K562 (cell line): ENCODE results near the gene TDRD10. TPM values are rescaled to one million over a fixed set of nuclear protein-coding genes. Genes with fewer than 3 reads are reported as not detected.

Experiments
- ATAC-seq: fragments of 200-7000 bp; cut with Tn5 transposase; 3 replicates; pipeline ENCODE4 v1.9.1; 2020; ENCODE audit warnings: moderate library complexity
- BruUV-seq: library from RNA; stranded (reverse); fragments of 400-500 nt; replicated peaks from 2 replicates; lab custom pipeline; 2021; lab: Mats Ljungman, UMichigan
- CTCF ChIA-PET: fragments of 300-600 bp; formaldehyde crosslinking; extraction: SDS; loops from one replicate; lab custom pipeline; 2021; ENCODE audit warnings: low intra/inter-chr PET ratio; lab: Yijun Ruan, JAX
- POLR2A ChIA-PET: fragments of 300-600, 350-650 bp; sonication (Branson Sonifier 250); formaldehyde crosslinking; extraction: SDS; loops from one replicate; lab custom pipeline; 2021; ENCODE audit warnings: antibody characterized with exemption, inconsistent platforms; lab: Yijun Ruan, JAX
- DNase-seq, 4 experiments: peaks; one replicate each; pipeline versions ENCODE4 v3.0.0 to v3.0.0-alpha.2; 2011 to 2018; ENCODE audit warnings: low spot score in 3 of 4, mixed read lengths in 3 of 4; ENCODE audit errors: extremely low read depth in 1 of 4
- FAIRE-seq: peaks from 2 replicates; lab custom pipeline; 2011; peaks lifted over from hg19 to GRCh38; lab: Jason Lieb, UNC
- H2AFZ ChIP-seq: 2 replicates; pipeline ENCODE4 v1.6.0; 2011; ENCODE audit warnings: low read depth, low read length, control low read depth, inconsistent platforms
- H3K27ac ChIP-seq: fragments of 200-600 bp; 3 replicates; pipeline ENCODE4 v1.8.0; 2011; ENCODE audit warnings: low read depth, mild to moderate bottlenecking, control low read depth, inconsistent platforms, low read length, moderate library complexity, mixed read lengths; ENCODE audit errors: extremely low read depth
- H3K27me3 ChIP-seq, 2 experiments: fragments of 300-600 bp in 1 of 2; 2 replicates in 1 of 2; 3 replicates in 1 of 2; pipeline versions ENCODE4 v1.6.0 to v1.8.0; 2011; ENCODE audit warnings: inconsistent platforms in 2 of 2, low read length in 2 of 2, mild to moderate bottlenecking in 1 of 2, mixed read lengths in 1 of 2, moderate library complexity in 1 of 2; ENCODE audit not compliant: control insufficient read depth in 2 of 2, insufficient read depth in 2 of 2
- H3K36me3 ChIP-seq: fragments of 300-600 bp; 3 replicates; pipeline ENCODE4 v1.8.0; 2011; ENCODE audit warnings: mild to moderate bottlenecking, low read length, inconsistent platforms; ENCODE audit not compliant: control insufficient read depth, insufficient read depth
- H3K4me1 ChIP-seq, 2 experiments: fragments of 200-600 bp in 1 of 2; replicated peaks in 1 of 2; 2 replicates in 1 of 2; 3 replicates in 1 of 2; pipeline versions ENCODE4 v1.5.1 to v1.8.0; 2011; ENCODE audit warnings: inconsistent platforms in 2 of 2, low read length in 2 of 2, mild to moderate bottlenecking in 1 of 2, mixed read lengths in 1 of 2, moderate library complexity in 1 of 2; ENCODE audit not compliant: control insufficient read depth in 2 of 2, insufficient read depth in 2 of 2
- H3K4me2 ChIP-seq: 2 replicates; pipeline ENCODE4 v1.6.1; 2011; ENCODE audit warnings: low read length, control low read depth, inconsistent platforms, mixed read lengths; ENCODE audit not compliant: insufficient read depth
- H3K4me3 ChIP-seq: fragments of 200-600 bp; sonication (generic), shearing (Covaris generic); 2 replicates; pipeline ENCODE4 v1.5.1; 2016; ENCODE audit warnings: control low read depth, inconsistent platforms
- H3K79me2 ChIP-seq: fragments of 200-600 bp; 3 replicates; pipeline ENCODE4 v1.8.0; 2011; ENCODE audit warnings: low read length, inconsistent platforms; ENCODE audit not compliant: control insufficient read depth, insufficient read depth
- H3K9ac ChIP-seq, 2 experiments: 2 replicates each; pipeline versions ENCODE4 v1.6.0 to v1.6.1; 2011; ENCODE audit warnings: low read depth in 2 of 2, low read length in 2 of 2, control low read depth in 1 of 2, inconsistent platforms in 1 of 2, mild to moderate bottlenecking in 1 of 2, mixed read lengths in 1 of 2; ENCODE audit not compliant: insufficient read depth in 1 of 2
- H3K9me1 ChIP-seq: one replicate; pipeline ENCODE4 v1.6.0; 2011; ENCODE audit warnings: inconsistent platforms, mild to moderate bottlenecking, low read length, moderate library complexity; ENCODE audit not compliant: control insufficient read depth, insufficient read depth
- H3K9me3 ChIP-seq: replicated peaks from 2 replicates; pipeline ENCODE4 v1.5.1; 2011; ENCODE audit warnings: low read depth, low read length, inconsistent platforms; ENCODE audit not compliant: control insufficient read depth, insufficient read depth
- H4K20me1 ChIP-seq: replicated peaks from 2 replicates; pipeline ENCODE4 v1.6.1; 2011; ENCODE audit warnings: low read length, inconsistent platforms, mixed read lengths; ENCODE audit not compliant: control insufficient read depth, insufficient read depth
- CCAR2 ChIP-seq: fragments of 200-400 bp; formaldehyde crosslinking; IDR thresholded peaks from 2 replicates; pipeline ENCODE4 v1.6.1; 2017; ENCODE audit warnings: mild to moderate bottlenecking, low read depth, low read length
- CCNT2 ChIP-seq: IDR thresholded peaks from 2 replicates; pipeline ENCODE4 v1.6.1; 2011; ENCODE audit warnings: borderline replicate concordance, low read depth, mild to moderate bottlenecking, moderate library complexity, mixed read lengths, low read length; ENCODE audit not compliant: insufficient read length; ENCODE audit errors: extremely low read depth
- CHD1 ChIP-seq: fragments of 200-600 bp; sonication (generic); IDR thresholded peaks from one replicate; pipeline ENCODE4 v1.6.1; 2012; ENCODE audit warnings: mild to moderate bottlenecking, moderate library complexity, low read length, inconsistent platforms
- FOXJ3 ChIP-seq: sonication (generic); formaldehyde crosslinking; IDR thresholded peaks from 2 replicates; pipeline ENCODE4 v1.4.0; 2020; ENCODE audit warnings: mild to moderate bottlenecking, missing genetic modification reagents
- SMAD3 ChIP-seq: fragments of 450-650 bp; formaldehyde crosslinking; conservative IDR thresholded peaks from 2 replicates; pipeline ENCODE4 v1.4.0; 2020; ENCODE audit warnings: mild to moderate bottlenecking
- ZNF232 ChIP-seq: sonication (generic); formaldehyde crosslinking; IDR thresholded peaks from 2 replicates; pipeline ENCODE4 v1.8.0; 2022; ENCODE audit warnings: mild to moderate bottlenecking, missing genetic modification reagents
- ZNF354B ChIP-seq: fragments of 250-450 bp; sonication (Bioruptor Pico); IDR thresholded peaks from 2 replicates; pipeline ENCODE4 v1.4.0; 2020
- ZNF785 ChIP-seq: fragments of 250-450 bp; sonication (Bioruptor Pico); IDR thresholded peaks from 2 replicates; pipeline ENCODE4 v1.4.0; 2020; ENCODE audit warnings: mild to moderate bottlenecking
- WGBS: fragments of 100-300 bp; shearing (Covaris generic); methylation state at CpG from one replicate; pipeline ENCODE4 v1.1.6; 2016; ENCODE audit warnings: low coverage, mixed read lengths; ENCODE audit not compliant: insufficient coverage; ENCODE audit errors: missing lambda C conversion rate; 5-methylcytosine and 5-hydroxymethylcytosine counted together
- in situ Hi-C: fragments of 300-500 bp; cut with MboI; formaldehyde crosslinking; loops from 4 replicates; pipeline ENCODE4 v1.15.0; 2018; ENCODE audit warnings: inconsistent platforms, mixed read lengths
- intact Hi-C: fragments of 100-400 bp; cut with micrococcal nuclease; formaldehyde crosslinking; loops from 2 replicates; pipeline ENCODE4 v1.14.2; 2022
- polyA plus RNA-seq, 8 experiments: library from polyadenylated mRNA; depleted of rRNA in 4 of 8; stranded (reverse) in 5 of 8; unstranded in 3 of 8; fragments of >200 nt; fragmentation: Nextera tagmentation in 2 of 8; fragmentation: Illumina TruSeq in 1 of 8; extraction: Ambion mirVana in 2 of 8; extraction: Trizol in 1 of 8; gene quantifications; 2 replicates each; pipeline versions ENCODE4 v1.2.1 to v1.2.3, GENCODE V29; 2011 to 2014; ENCODE audit warnings: inconsistent platforms in 1 of 8, missing spikeins in 1 of 8
- total RNA-seq, 7 experiments: library from RNA; depleted of rRNA in 6 of 7; stranded (reverse); fragments of >200 nt in 6 of 7; fragmentation: Illumina TruSeq in 2 of 7; extraction: Trizol in 2 of 7; gene quantifications; 2 replicates each; pipeline versions ENCODE4 v1.2.1 to v1.2.3, GENCODE V29; 2011 to 2021; ENCODE audit warnings: low replicate concordance in 1 of 7
- TF ChIP-seq, protein P1 (sequence below): fragments of 250-450 bp; sonication (Bioruptor Pico); IDR thresholded peaks from 2 replicates; pipeline ENCODE4 v1.9.0; 2021; ENCODE audit warnings: mild to moderate bottlenecking, inconsistent platforms
- TF ChIP-seq, protein P2 (sequence below): sonication (generic); formaldehyde crosslinking; IDR thresholded peaks from 2 replicates; pipeline ENCODE4 v1.8.0; 2022; ENCODE audit warnings: mild to moderate bottlenecking, missing genetic modification reagents
- TF ChIP-seq, protein P3 (sequence below): fragments of 250-450 bp; sonication (Bioruptor Pico); IDR thresholded peaks from 2 replicates; pipeline ENCODE4 v1.4.0; 2020
- TF ChIP-seq, protein P4 (sequence below): fragments of 450-650 bp; conservative IDR thresholded peaks from 2 replicates; pipeline ENCODE4 v1.6.1; 2016; ENCODE audit warnings: missing genetic modification characterization, low read depth, mild to moderate bottlenecking, missing compliant biosample characterization, moderate library complexity

Gene TDRD10
- total and polyA plus RNA-seq, 9 of the 15 experiments (the other 6 are each of a cell fraction or from before 2014, with no cell fraction given), result not detected

DNA sequence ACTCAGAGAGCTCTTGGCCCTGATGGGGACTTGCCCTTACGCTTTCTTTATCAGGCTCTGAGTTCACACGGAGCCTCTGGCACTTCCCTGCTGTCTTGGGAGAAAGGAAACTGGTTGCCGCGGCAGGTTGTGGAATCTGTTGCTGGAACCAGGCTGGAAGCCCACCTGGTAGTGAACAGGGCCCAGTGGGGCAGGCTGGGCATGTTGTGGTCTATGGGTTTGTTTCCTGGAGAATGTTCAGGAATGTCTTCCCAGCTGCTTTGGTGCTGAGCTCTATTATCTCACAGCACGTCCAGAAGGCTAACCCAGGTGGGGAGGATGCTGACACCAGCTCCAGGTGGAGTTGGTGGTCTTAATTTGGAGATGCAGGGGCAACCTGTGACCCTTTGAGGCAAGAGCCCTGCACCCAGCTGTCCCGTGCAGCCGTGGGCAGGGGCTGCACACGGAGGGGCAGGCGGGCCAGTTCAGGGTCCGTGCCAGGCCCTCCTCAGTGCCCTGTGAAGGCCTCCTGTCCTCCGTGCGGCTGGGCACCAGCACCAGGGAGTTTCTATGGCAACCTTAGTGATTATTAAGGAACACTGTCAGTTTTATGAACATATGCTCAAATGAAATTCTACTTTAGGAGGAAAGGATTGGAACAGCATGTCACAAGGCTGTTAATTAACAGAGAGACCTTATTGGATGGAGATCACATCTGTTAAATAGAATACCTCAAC, 33.3 kb upstream of the TDRD10 start:
- ChIA-PET POLR2A (interaction anchor here (0.7 kb wide), 1 partner anchor 469 kb away, joined by 3 read pairs; no protein-coding TSS in a partner anchor), CTCF (no interaction called here)
- H3K79me2 ChIP-seq, result no peaks in the 10 kb centered on the region
- H3K4me3 ChIP-seq, result no peak overlapping the region
- H3K36me3 ChIP-seq, result no peaks in the 10 kb centered on the region
- in situ Hi-C loops (no loop called here), intact Hi-C loops (loop anchor here (5.0 to 10.0 kb wide), 3 partner anchors 61 to 274 kb away; partner anchors contain the start of genes HAX1, IL6R and TPM3)
- 22% methylated on average over 12 of the region's 12 CpGs for WGBS
- no peak overlapping the region for H3K9ac ChIP-seq
- peaks cover 5 to 13% of the 10 kb centered on the region in 2 experiments; a peak in 4 of 5 replicates for H3K27me3 ChIP-seq
- H2AFZ ChIP-seq, result no peak overlapping the region
- no peaks in the 10 kb centered on the region for H3K9me3 ChIP-seq
- no peak overlapping the region for H3K27ac ChIP-seq
- FAIRE-seq (no peak), ATAC-seq (no peak), DNase-seq (no peak)
- H3K9me1 ChIP-seq, result no peaks in the 10 kb centered on the region
- H3K4me2 ChIP-seq, result no peak overlapping the region
- peaks cover 7 to 10% of the 10 kb centered on the region in 2 experiments for H3K4me1 ChIP-seq
- no peaks in the 10 kb centered on the region for H4K20me1 ChIP-seq
- no TSS peak for BruUV-seq
- TF ChIP-seq CHD1 (no peak), ZNF354B (no peak), ZNF232 (CRISPR knock-in tag) (no peak), SMAD3 (CRISPR knock-in tag) (no peak), CCAR2 (no peak), ZNF785 (CRISPR knock-in tag) (no peak), CCNT2 (no peak), FOXJ3 (CRISPR knock-in tag) (no peak)
- TF ChIP-seq, protein P1, sequence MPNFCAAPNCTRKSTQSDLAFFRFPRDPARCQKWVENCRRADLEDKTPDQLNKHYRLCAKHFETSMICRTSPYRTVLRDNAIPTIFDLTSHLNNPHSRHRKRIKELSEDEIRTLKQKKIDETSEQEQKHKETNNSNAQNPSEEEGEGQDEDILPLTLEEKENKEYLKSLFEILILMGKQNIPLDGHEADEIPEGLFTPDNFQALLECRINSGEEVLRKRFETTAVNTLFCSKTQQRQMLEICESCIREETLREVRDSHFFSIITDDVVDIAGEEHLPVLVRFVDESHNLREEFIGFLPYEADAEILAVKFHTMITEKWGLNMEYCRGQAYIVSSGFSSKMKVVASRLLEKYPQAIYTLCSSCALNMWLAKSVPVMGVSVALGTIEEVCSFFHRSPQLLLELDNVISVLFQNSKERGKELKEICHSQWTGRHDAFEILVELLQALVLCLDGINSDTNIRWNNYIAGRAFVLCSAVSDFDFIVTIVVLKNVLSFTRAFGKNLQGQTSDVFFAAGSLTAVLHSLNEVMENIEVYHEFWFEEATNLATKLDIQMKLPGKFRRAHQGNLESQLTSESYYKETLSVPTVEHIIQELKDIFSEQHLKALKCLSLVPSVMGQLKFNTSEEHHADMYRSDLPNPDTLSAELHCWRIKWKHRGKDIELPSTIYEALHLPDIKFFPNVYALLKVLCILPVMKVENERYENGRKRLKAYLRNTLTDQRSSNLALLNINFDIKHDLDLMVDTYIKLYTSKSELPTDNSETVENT (CRISPR knock-in tag), result no peak
- TF ChIP-seq, protein P2, sequence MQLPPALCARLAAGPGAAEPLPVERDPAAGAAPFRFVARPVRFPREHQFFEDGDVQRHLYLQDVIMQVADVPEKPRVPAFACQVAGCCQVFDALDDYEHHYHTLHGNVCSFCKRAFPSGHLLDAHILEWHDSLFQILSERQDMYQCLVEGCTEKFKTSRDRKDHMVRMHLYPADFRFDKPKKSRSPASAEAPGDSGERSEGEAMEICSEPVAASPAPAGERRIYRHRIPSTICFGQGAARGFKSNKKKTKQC (CRISPR knock-in tag), result no peak
- TF ChIP-seq, protein P3, sequence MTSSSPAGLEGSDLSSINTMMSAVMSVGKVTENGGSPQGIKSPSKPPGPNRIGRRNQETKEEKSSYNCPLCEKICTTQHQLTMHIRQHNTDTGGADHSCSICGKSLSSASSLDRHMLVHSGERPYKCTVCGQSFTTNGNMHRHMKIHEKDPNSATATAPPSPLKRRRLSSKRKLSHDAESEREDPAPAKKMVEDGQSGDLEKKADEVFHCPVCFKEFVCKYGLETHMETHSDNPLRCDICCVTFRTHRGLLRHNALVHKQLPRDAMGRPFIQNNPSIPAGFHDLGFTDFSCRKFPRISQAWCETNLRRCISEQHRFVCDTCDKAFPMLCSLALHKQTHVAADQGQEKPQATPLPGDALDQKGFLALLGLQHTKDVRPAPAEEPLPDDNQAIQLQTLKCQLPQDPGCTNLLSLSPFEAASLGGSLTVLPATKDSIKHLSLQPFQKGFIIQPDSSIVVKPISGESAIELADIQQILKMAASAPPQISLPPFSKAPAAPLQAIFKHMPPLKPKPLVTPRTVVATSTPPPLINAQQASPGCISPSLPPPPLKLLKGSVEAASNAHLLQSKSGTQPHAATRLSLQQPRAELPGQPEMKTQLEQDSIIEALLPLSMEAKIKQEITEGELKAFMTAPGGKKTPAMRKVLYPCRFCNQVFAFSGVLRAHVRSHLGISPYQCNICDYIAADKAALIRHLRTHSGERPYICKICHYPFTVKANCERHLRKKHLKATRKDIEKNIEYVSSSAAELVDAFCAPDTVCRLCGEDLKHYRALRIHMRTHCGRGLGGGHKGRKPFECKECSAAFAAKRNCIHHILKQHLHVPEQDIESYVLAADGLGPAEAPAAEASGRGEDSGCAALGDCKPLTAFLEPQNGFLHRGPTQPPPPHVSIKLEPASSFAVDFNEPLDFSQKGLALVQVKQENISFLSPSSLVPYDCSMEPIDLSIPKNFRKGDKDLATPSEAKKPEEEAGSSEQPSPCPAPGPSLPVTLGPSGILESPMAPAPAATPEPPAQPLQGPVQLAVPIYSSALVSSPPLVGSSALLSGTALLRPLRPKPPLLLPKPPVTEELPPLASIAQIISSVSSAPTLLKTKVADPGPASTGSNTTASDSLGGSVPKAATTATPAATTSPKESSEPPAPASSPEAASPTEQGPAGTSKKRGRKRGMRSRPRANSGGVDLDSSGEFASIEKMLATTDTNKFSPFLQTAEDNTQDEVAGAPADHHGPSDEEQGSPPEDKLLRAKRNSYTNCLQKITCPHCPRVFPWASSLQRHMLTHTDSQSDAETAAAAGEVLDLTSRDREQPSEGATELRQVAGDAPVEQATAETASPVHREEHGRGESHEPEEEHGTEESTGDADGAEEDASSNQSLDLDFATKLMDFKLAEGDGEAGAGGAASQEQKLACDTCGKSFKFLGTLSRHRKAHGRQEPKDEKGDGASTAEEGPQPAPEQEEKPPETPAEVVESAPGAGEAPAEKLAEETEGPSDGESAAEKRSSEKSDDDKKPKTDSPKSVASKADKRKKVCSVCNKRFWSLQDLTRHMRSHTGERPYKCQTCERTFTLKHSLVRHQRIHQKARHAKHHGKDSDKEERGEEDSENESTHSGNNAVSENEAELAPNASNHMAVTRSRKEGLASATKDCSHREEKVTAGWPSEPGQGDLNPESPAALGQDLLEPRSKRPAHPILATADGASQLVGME (CRISPR knock-in tag), result no peak
- TF ChIP-seq, protein P4, sequence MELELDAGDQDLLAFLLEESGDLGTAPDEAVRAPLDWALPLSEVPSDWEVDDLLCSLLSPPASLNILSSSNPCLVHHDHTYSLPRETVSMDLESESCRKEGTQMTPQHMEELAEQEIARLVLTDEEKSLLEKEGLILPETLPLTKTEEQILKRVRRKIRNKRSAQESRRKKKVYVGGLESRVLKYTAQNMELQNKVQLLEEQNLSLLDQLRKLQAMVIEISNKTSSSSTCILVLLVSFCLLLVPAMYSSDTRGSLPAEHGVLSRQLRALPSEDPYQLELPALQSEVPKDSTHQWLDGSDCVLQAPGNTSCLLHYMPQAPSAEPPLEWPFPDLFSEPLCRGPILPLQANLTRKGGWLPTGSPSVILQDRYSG (tag), result no peak
